KG1 (cell line): Measurements from ENCODE around the gene MYL7.

Experiments used
- DNase-seq: peaks from one replicate; lab custom pipeline; 2025; lab: John Stamatoyannopoulos, UW

The MYL7 gene

GRCh38 chr7:44112231-44112996, 28.7 kb downstream of the MYL7 start:
- DNase-seq, result no peak

- no peak for DNase-seq
Measured at GRCh38 chr7:44111761-44112160, 29.4 kb downstream of the MYL7 start.

GRCh38 chr7:44110719-44111635, 30.2 kb downstream of the MYL7 start:
- no peak for DNase-seq

- no peak for DNase-seq
Measured at GRCh38 chr7:44109991-44110390, 31.1 kb downstream of the MYL7 start.

- DNase-seq, result no peak
Measured at GRCh38 chr7:44108768-44109750, 32.1 kb downstream of the MYL7 start.

GRCh38 chr7:44107961-44108767, 33.0 kb downstream of the MYL7 start:
- no peak for DNase-seq

- no peak for DNase-seq
Measured at GRCh38 chr7:44107116-44107960, 33.8 kb downstream of the MYL7 start.

GRCh38 chr7:44106311-44107065, 34.6 kb downstream of the MYL7 start:
- no peak for DNase-seq

- no peak for DNase-seq
Measured at GRCh38 chr7:44105832-44106231, 35.3 kb downstream of the MYL7 start.

GRCh38 chr7:44104860-44105771, 36.0 kb downstream of the MYL7 start:
- DNase-seq, result no peak

GRCh38 chr7:44103923-44104859, 36.9 kb downstream of the MYL7 start, which contains the start of gene AEBP1:
AEBP1 (plus strand) TSS chr7:44104345; CDS start chr7:44104666, 321 bp downstream.
- DNase-seq, result no peak

GRCh38 chr7:44103566-44103922, 37.6 kb downstream of the MYL7 start:
- no peak for DNase-seq

- DNase-seq, result no peak
Measured at GRCh38 chr7:44102846-44103565, 38.1 kb downstream of the MYL7 start.

GRCh38 chr7:44101966-44102845, 38.9 kb downstream of the MYL7 start:
- no peak for DNase-seq

GRCh38 chr7:44101303-44101965, 39.7 kb downstream of the MYL7 start:
- no peak for DNase-seq
